ENCODE data around the gene P2RX3. TPM values are rescaled to one million over a fixed set of nuclear protein-coding genes. Genes with fewer than 3 reads are reported as not detected.

P2RX3 gene
- total and polyA plus RNA-seq, 4 donors, result 0.11 TPM; not detected in 3

GRCh38 chr11:57353446-57353845, 15.3 kb downstream of the P2RX3 start:
- Histone ChIP-seq H3K4me1 (ENCODE audit: control insufficient read depth in 5 of 5, insufficient read depth in 5 of 5, low read length in 5 of 5) (no peaks in the 10 kb centered on the region), H3K27ac (ENCODE audit: low read depth in 1 of 2, low read length in 1 of 2) (no peak overlapping the region), H3K36me3 (ENCODE audit: control insufficient read depth in 4 of 4, insufficient read depth in 4 of 4, low read length in 4 of 4) (no peaks in the 10 kb centered on the region), H3K27me3 (ENCODE audit: control insufficient read depth in 3 of 3, insufficient read depth in 3 of 3, low read length in 2 of 3) (no peaks in the 10 kb centered on the region), H3K4me3 (no peak overlapping the region), H3K9ac (ENCODE audit: insufficient read depth in 1 of 2, low read length in 2 of 2) (no peak overlapping the region), H3K9me3 (ENCODE audit: control insufficient read depth in 4 of 4, insufficient read depth in 3 of 4, low read length in 3 of 4) (no peaks in the 10 kb centered on the region)
- WGBS, 2 donors, result 70 to 91% methylated on average over 4 of the region's 4 CpGs
- no peak for ATAC-seq (ENCODE audit: insufficient read depth, low FRiP score)
- DNase-seq, result no peak
- TF ChIP-seq, protein P1, sequence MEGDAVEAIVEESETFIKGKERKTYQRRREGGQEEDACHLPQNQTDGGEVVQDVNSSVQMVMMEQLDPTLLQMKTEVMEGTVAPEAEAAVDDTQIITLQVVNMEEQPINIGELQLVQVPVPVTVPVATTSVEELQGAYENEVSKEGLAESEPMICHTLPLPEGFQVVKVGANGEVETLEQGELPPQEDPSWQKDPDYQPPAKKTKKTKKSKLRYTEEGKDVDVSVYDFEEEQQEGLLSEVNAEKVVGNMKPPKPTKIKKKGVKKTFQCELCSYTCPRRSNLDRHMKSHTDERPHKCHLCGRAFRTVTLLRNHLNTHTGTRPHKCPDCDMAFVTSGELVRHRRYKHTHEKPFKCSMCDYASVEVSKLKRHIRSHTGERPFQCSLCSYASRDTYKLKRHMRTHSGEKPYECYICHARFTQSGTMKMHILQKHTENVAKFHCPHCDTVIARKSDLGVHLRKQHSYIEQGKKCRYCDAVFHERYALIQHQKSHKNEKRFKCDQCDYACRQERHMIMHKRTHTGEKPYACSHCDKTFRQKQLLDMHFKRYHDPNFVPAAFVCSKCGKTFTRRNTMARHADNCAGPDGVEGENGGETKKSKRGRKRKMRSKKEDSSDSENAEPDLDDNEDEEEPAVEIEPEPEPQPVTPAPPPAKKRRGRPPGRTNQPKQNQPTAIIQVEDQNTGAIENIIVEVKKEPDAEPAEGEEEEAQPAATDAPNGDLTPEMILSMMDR (IDR thresholded peaks at IDR 0.05; ENCODE audit: control extremely low read depth, extremely low read depth), result no peak

GRCh38 chr11:57353852-57354251, 15.7 kb downstream of the P2RX3 start:
- DNase-seq, result no peak

GRCh38 chr11:57354699-57355098, 16.5 kb downstream of the P2RX3 start:
- DNase-seq (no peak), ATAC-seq (ENCODE audit: insufficient read depth, low FRiP score) (no peak)
- no peaks in the 10 kb centered on the region for H3K4me1 ChIP-seq (ENCODE audit: control insufficient read depth in 5 of 5, insufficient read depth in 5 of 5, low read length in 5 of 5)
- TF ChIP-seq, protein P1 (IDR thresholded peaks at IDR 0.05; ENCODE audit: control extremely low read depth, extremely low read depth), result no peak
- 25 to 65% methylated on average over 6 of the region's 6 CpGs for WGBS, 2 donors
- H3K36me3 ChIP-seq (ENCODE audit: control insufficient read depth in 4 of 4, insufficient read depth in 4 of 4, low read length in 4 of 4), result no peaks in the 10 kb centered on the region
- H3K27me3 ChIP-seq (ENCODE audit: control insufficient read depth in 3 of 3, insufficient read depth in 3 of 3, low read length in 2 of 3), result no peaks in the 10 kb centered on the region
- no peak overlapping the region for H3K27ac ChIP-seq (ENCODE audit: low read depth in 1 of 2, low read length in 1 of 2)
- H3K9ac ChIP-seq (ENCODE audit: insufficient read depth in 1 of 2, low read length in 2 of 2), result no peak overlapping the region
- no peaks in the 10 kb centered on the region for H3K9me3 ChIP-seq (ENCODE audit: control insufficient read depth in 4 of 4, insufficient read depth in 3 of 4, low read length in 3 of 4)
- H3K4me3 ChIP-seq, result no peak overlapping the region

More at GRCh38 chr11:57353852-57354251, 15.7 kb downstream of the P2RX3 start:
- TF ChIP-seq, protein P1 (IDR thresholded peaks at IDR 0.05; ENCODE audit: control extremely low read depth, extremely low read depth), result no peak
- Histone ChIP-seq H3K9me3 (ENCODE audit: control insufficient read depth in 4 of 4, insufficient read depth in 3 of 4, low read length in 3 of 4) (no peaks in the 10 kb centered on the region), H3K27me3 (ENCODE audit: control insufficient read depth in 3 of 3, insufficient read depth in 3 of 3, low read length in 2 of 3) (no peaks in the 10 kb centered on the region), H3K4me1 (ENCODE audit: control insufficient read depth in 5 of 5, insufficient read depth in 5 of 5, low read length in 5 of 5) (no peaks in the 10 kb centered on the region), H3K4me3 (no peak overlapping the region), H3K9ac (ENCODE audit: insufficient read depth in 1 of 2, low read length in 2 of 2) (no peak overlapping the region), H3K27ac (ENCODE audit: low read depth in 1 of 2, low read length in 1 of 2) (no peak overlapping the region), H3K36me3 (ENCODE audit: control insufficient read depth in 4 of 4, insufficient read depth in 4 of 4, low read length in 4 of 4) (no peaks in the 10 kb centered on the region)
- 64 to 70% methylated on average over 4 of the region's 4 CpGs for WGBS, 2 donors
- ATAC-seq (ENCODE audit: insufficient read depth, low FRiP score), result no peak

GRCh38 chr11:57356268-57356667, 18.1 kb downstream of the P2RX3 start:
- ATAC-seq (ENCODE audit: insufficient read depth, low FRiP score), result no peak
- H3K9ac ChIP-seq (ENCODE audit: insufficient read depth in 1 of 2, low read length in 2 of 2), result peak overlapping the region in 1 of 2 donors; percentile 28
- WGBS, 2 donors, result 25 to 55% methylated on average over 9 of the region's 9 CpGs

More at GRCh38 chr11:57356268-57356667, 18.1 kb downstream of the P2RX3 start:
- no peak for DNase-seq
- H3K9me3 ChIP-seq (ENCODE audit: control insufficient read depth in 4 of 4, insufficient read depth in 3 of 4, low read length in 3 of 4), result no peaks in the 10 kb centered on the region
- H3K27me3 ChIP-seq (ENCODE audit: control insufficient read depth in 3 of 3, insufficient read depth in 3 of 3, low read length in 2 of 3), result no peaks in the 10 kb centered on the region
- TF ChIP-seq, protein P1 (IDR thresholded peaks at IDR 0.05; ENCODE audit: control extremely low read depth, extremely low read depth), result no peak
- H3K27ac ChIP-seq (ENCODE audit: low read depth in 1 of 2, low read length in 1 of 2), result no peak overlapping the region
- no peaks in the 10 kb centered on the region for H3K36me3 ChIP-seq (ENCODE audit: control insufficient read depth in 4 of 4, insufficient read depth in 4 of 4, low read length in 4 of 4)
- no peaks in the 10 kb centered on the region for H3K4me1 ChIP-seq (ENCODE audit: control insufficient read depth in 5 of 5, insufficient read depth in 5 of 5, low read length in 5 of 5)
- no peak overlapping the region for H3K4me3 ChIP-seq

All from lung (tissue), 12 donors.